ENCODE results near the gene CCDC148. TPM values are rescaled to one million over a fixed set of nuclear protein-coding genes. Genes with fewer than 3 reads are reported as not detected.

The CCDC148 gene
- total RNA-seq, 2 donors from 2014 or later: 2.7 to 5.0 TPM

DNA sequence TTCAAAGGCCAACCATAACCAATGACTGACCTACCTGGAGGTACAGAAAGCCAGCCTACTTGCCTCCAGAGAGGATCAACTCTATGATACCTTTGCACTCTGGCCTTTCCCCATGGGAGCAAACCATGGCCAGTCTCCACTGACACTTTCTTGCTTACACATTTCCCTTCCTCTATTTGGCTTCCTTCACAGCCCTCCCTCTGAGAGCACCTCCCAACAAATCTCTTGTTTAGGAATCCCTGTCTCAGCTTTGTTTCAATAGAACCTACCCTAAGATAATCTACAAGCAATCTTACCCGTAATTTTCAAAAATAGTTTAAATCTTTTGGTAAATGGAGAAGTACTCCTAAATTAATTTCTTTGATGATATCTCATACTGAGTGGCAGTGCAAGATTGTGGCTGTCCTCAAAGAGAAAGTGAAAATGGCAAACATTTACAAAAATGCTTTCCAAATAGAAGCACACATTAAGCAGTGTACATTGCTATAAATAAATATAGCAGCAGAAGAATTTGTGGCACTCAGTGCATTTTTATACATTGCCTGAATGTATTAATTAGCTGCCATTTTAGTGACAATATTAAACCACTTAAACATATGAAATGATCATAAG, 140.6 kb downstream of the CCDC148 start:
- Histone ChIP-seq H3K4me1 (ENCODE audit: control insufficient read depth, insufficient read depth, low read length) (no peaks in the 10 kb centered on the region), H3K27me3 (ENCODE audit: control insufficient read depth, insufficient read depth, low read length, poor library complexity, severe bottlenecking) (no peaks in the 10 kb centered on the region), H3K4me3 (ENCODE audit: low read length) (no peak overlapping the region), H3K27ac (ENCODE audit: low read depth, low read length) (no peak overlapping the region), H3K9me3 (ENCODE audit: control insufficient read depth, low read length) (no peaks in the 10 kb centered on the region), H3K9ac (ENCODE audit: extremely low read depth, low read length, poor library complexity, severe bottlenecking) (no peak overlapping the region), H3K36me3 (ENCODE audit: control insufficient read depth, insufficient read depth, low read length) (no peaks in the 10 kb centered on the region)
- Mint-ChIP-seq H3K27me3 (ENCODE audit: insufficient read depth) (no peaks in the 10 kb centered on the region), H3K9me3 (peaks cover 11% of the 10 kb centered on the region), H3K27ac (no peak overlapping the region), H3K4me3 (no peak overlapping the region), H3K4me1 (no peaks in the 10 kb centered on the region), H3K36me3 (ENCODE audit: low read depth) (no peaks in the 10 kb centered on the region)
- no peak for DNase-seq
- TF ChIP-seq, protein P1, sequence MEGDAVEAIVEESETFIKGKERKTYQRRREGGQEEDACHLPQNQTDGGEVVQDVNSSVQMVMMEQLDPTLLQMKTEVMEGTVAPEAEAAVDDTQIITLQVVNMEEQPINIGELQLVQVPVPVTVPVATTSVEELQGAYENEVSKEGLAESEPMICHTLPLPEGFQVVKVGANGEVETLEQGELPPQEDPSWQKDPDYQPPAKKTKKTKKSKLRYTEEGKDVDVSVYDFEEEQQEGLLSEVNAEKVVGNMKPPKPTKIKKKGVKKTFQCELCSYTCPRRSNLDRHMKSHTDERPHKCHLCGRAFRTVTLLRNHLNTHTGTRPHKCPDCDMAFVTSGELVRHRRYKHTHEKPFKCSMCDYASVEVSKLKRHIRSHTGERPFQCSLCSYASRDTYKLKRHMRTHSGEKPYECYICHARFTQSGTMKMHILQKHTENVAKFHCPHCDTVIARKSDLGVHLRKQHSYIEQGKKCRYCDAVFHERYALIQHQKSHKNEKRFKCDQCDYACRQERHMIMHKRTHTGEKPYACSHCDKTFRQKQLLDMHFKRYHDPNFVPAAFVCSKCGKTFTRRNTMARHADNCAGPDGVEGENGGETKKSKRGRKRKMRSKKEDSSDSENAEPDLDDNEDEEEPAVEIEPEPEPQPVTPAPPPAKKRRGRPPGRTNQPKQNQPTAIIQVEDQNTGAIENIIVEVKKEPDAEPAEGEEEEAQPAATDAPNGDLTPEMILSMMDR (conservative IDR thresholded peaks at IDR 0.05): no peak
- WGBS, 2 experiments (ENCODE audit: insufficient coverage in 1 of 2, insufficient read length in 1 of 2): 90% methylated on average over 1 of the region's 1 CpG; no CpG with 5 or more reads in 1 of the 2 experiments

DNA sequence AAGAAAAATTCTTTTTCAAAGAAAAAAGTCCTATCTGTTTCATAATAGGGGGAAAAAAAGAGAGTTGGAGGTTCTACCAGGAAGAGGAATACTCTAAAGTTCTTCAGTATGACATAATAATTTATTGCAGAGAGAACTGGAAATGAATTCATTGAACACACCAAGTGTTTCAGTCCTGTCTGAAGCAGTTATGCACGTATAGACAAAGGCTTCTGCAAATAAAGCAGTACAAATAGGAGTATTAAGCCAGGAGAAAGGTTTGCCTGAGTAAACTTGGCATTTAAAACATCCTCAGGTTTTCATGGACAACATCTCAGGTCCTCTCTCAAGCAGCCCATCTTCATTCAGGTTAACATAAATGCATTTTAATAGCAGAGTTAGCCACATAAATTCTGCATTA, 141.6 kb downstream of the CCDC148 start:
- TF ChIP-seq, protein P1 (conservative IDR thresholded peaks at IDR 0.05): no peak
- no peaks in the 10 kb centered on the region for H3K4me1 Mint-ChIP-seq
- no peak overlapping the region for H3K4me3 Mint-ChIP-seq
- no peaks in the 10 kb centered on the region for H3K4me1 ChIP-seq (ENCODE audit: control insufficient read depth, insufficient read depth, low read length)
- no peak overlapping the region for H3K27ac Mint-ChIP-seq
- H3K9me3 Mint-ChIP-seq: peaks cover 16% of the 10 kb centered on the region
- no peaks in the 10 kb centered on the region for H3K36me3 ChIP-seq (ENCODE audit: control insufficient read depth, insufficient read depth, low read length)
- H3K9ac ChIP-seq (ENCODE audit: extremely low read depth, low read length, poor library complexity, severe bottlenecking): no peak overlapping the region
- no peaks in the 10 kb centered on the region for H3K27me3 ChIP-seq (ENCODE audit: control insufficient read depth, insufficient read depth, low read length, poor library complexity, severe bottlenecking)
- 87 to 88% methylated on average over 1 of the region's 1 CpG for WGBS, 2 experiments (ENCODE audit: insufficient coverage in 1 of 2, insufficient read length in 1 of 2)
- H3K27ac ChIP-seq (ENCODE audit: low read depth, low read length): no peak overlapping the region
- H3K4me3 ChIP-seq (ENCODE audit: low read length): no peak overlapping the region
- no peak for DNase-seq
- H3K9me3 ChIP-seq (ENCODE audit: control insufficient read depth, low read length): no peaks in the 10 kb centered on the region
- H3K36me3 Mint-ChIP-seq (ENCODE audit: low read depth): no peaks in the 10 kb centered on the region
- no peaks in the 10 kb centered on the region for H3K27me3 Mint-ChIP-seq (ENCODE audit: insufficient read depth)

DNA sequence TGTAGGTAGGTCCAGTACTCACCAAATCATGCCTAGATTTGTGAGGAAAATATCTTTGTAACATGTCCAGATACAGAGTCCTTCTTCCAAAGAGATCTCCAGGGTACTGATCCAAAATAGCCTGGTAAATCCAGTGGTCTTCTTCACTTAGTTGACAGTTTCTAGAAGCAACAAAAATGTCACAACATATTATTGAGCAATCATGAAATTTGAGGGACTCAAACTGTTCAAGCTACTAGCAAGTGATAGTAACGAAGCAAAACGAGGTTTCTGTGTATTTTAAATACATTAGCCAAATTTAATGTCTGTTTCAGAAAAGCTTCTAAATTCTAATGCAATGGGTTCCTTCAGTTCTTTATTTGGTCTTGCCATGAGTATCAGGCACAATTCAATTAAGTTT, 142.8 kb downstream of the CCDC148 start:
- Mint-ChIP-seq H3K27me3 (ENCODE audit: insufficient read depth) (no peaks in the 10 kb centered on the region), H3K36me3 (ENCODE audit: low read depth) (no peaks in the 10 kb centered on the region), H3K27ac (no peak overlapping the region), H3K4me1 (no peaks in the 10 kb centered on the region), H3K9me3 (peaks cover 16% of the 10 kb centered on the region), H3K4me3 (no peak overlapping the region)
- Histone ChIP-seq H3K27me3 (ENCODE audit: control insufficient read depth, insufficient read depth, low read length, poor library complexity, severe bottlenecking) (no peaks in the 10 kb centered on the region), H3K9me3 (ENCODE audit: control insufficient read depth, low read length) (no peaks in the 10 kb centered on the region), H3K4me1 (ENCODE audit: control insufficient read depth, insufficient read depth, low read length) (no peaks in the 10 kb centered on the region), H3K4me3 (ENCODE audit: low read length) (no peak overlapping the region), H3K27ac (ENCODE audit: low read depth, low read length) (no peak overlapping the region), H3K9ac (ENCODE audit: extremely low read depth, low read length, poor library complexity, severe bottlenecking) (no peak overlapping the region), H3K36me3 (ENCODE audit: control insufficient read depth, insufficient read depth, low read length) (no peaks in the 10 kb centered on the region)
- DNase-seq: no peak
- TF ChIP-seq, protein P1 (conservative IDR thresholded peaks at IDR 0.05): no peak
- 83 to 85% methylated on average over 1 to 2 of the region's 2 CpGs for WGBS, 2 experiments (ENCODE audit: insufficient coverage in 1 of 2, insufficient read length in 1 of 2)

Data from endodermal cell (in vitro differentiated cells).